SU-DHL-6 (cell line): ENCODE measurements around the gene GMEB2.

Source experiments
- H2AFZ ChIP-seq: fragments of 200-600 bp; sonication (generic); 2 replicates; pipeline ENCODE4 v1.6.1; 2014; ENCODE audit warnings: low read depth, mild to moderate bottlenecking, moderate library complexity, mixed read lengths, antibody characterized with exemption, low read length; ENCODE audit not compliant: severe bottlenecking
- H3F3A ChIP-seq: fragments of 200-600 bp; shearing (Covaris generic); 2 replicates; pipeline ENCODE4 v1.6.0; 2016; ENCODE audit warnings: antibody characterized with exemption, mild to moderate bottlenecking; ENCODE audit not compliant: insufficient read depth
- H3K27ac ChIP-seq: fragments of 200-600 bp; sonication (generic); 2 replicates; pipeline ENCODE4 v1.5.1; 2016; ENCODE audit warnings: low read depth, mild to moderate bottlenecking, low read length, moderate library complexity, mixed read lengths
- H3K27me3 ChIP-seq: fragments of 200-600 bp; sonication (generic), shearing (Covaris generic); 2 replicates; pipeline ENCODE4 v1.6.0; 2014; ENCODE audit warnings: mild to moderate bottlenecking, low read length
- H3K36me3 ChIP-seq: fragments of 200-600 bp; sonication (generic); 2 replicates; pipeline ENCODE4 v1.6.1; 2014; ENCODE audit warnings: mild to moderate bottlenecking, low read length, mixed read lengths
- H3K4me2 ChIP-seq: fragments of 300-600, 200-600 bp; shearing (Covaris generic), sonication (generic); 2 replicates; pipeline ENCODE4 v1.6.0; 2014; ENCODE audit warnings: low read length, low read depth, mild to moderate bottlenecking; ENCODE audit not compliant: poor library complexity, severe bottlenecking
- H3K4me3 ChIP-seq: fragments of 200-600 bp; sonication (generic); 2 replicates; pipeline ENCODE4 v1.5.1; 2014; ENCODE audit warnings: antibody characterized with exemption, low read length, mild to moderate bottlenecking, mixed read lengths; ENCODE audit not compliant: insufficient read depth, poor library complexity, severe bottlenecking
- H3K79me2 ChIP-seq: fragments of 200-600 bp; sonication (generic); 2 replicates; pipeline ENCODE4 v1.6.1; 2014; ENCODE audit warnings: mild to moderate bottlenecking, low read length, moderate library complexity; ENCODE audit not compliant: insufficient read depth
- H3K9ac ChIP-seq: fragments of 200-600 bp; sonication (generic); 2 replicates; pipeline ENCODE4 v1.7.0; 2014; ENCODE audit warnings: mild to moderate bottlenecking, low read length
- H3K9me2 ChIP-seq: fragments of 200-600 bp; sonication (generic); replicated peaks from 2 replicates; pipeline ENCODE4 v1.6.1; 2014; ENCODE audit warnings: low read length; ENCODE audit not compliant: insufficient read depth
- H3K9me3 ChIP-seq: fragments of 200-600 bp; sonication (generic); 2 replicates; pipeline ENCODE4 v1.6.1; 2014; ENCODE audit warnings: low read length, mixed read lengths; ENCODE audit not compliant: insufficient read depth
- H4K20me1 ChIP-seq: fragments of 200-600 bp; sonication (generic); 2 replicates; pipeline ENCODE4 v1.6.1; 2014; ENCODE audit warnings: low read depth, mild to moderate bottlenecking, antibody characterized with exemption, low read length, moderate library complexity, mixed read lengths
- EZH2phosphoT487 ChIP-seq: fragments of 200-600 bp; sonication (generic), shearing (Covaris generic); conservative IDR thresholded peaks from 2 replicates; pipeline ENCODE4 v1.6.1; 2018; ENCODE audit warnings: mild to moderate bottlenecking, antibody characterized with exemption, low read length, moderate library complexity, mixed read lengths
- TF ChIP-seq, protein P1 (sequence below): fragments of 200-600 bp; sonication (generic); IDR thresholded peaks from one replicate; pipeline ENCODE4 v1.5.1; 2017; ENCODE audit warnings: antibody characterized with exemption, mild to moderate bottlenecking, low read length, moderate library complexity; ENCODE audit not compliant: insufficient read depth, poor library complexity, severe bottlenecking

GMEB2 gene

DNA sequence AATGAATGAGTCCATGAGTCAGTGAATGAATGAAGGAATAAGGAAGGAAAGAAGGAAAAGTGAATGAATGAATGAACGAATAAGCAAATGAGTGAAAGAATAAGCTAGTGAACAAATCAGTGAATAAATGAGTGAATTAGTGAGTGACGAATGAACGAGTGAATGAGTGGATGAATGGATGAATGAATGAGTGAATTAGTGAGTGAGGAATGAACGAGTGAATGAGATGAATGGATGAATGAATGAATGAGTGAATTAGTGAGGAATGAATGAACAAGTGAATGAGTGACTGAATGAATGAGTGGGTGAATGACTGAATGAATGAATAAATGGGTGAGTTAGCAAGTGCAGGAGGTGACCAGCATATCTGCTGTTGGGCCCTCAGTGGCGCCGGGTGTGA, 83.2 kb downstream of the GMEB2 start:
- no peak for TF ChIP-seq EZH2phosphoT487
- TF ChIP-seq, protein P1, sequence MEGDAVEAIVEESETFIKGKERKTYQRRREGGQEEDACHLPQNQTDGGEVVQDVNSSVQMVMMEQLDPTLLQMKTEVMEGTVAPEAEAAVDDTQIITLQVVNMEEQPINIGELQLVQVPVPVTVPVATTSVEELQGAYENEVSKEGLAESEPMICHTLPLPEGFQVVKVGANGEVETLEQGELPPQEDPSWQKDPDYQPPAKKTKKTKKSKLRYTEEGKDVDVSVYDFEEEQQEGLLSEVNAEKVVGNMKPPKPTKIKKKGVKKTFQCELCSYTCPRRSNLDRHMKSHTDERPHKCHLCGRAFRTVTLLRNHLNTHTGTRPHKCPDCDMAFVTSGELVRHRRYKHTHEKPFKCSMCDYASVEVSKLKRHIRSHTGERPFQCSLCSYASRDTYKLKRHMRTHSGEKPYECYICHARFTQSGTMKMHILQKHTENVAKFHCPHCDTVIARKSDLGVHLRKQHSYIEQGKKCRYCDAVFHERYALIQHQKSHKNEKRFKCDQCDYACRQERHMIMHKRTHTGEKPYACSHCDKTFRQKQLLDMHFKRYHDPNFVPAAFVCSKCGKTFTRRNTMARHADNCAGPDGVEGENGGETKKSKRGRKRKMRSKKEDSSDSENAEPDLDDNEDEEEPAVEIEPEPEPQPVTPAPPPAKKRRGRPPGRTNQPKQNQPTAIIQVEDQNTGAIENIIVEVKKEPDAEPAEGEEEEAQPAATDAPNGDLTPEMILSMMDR, result no peak
- Histone ChIP-seq H2AFZ (no peak overlapping the region), H3K36me3 (no peaks in the 10 kb centered on the region), H3K79me2 (no peaks in the 10 kb centered on the region), H3K27ac (no peak overlapping the region), H3K4me3 (no peak overlapping the region), H3K27me3 (no peaks in the 10 kb centered on the region), H3K9ac (no peak overlapping the region), H4K20me1 (no peaks in the 10 kb centered on the region; the same call in 1 of the 2 replicates), H3F3A (no peaks in the 10 kb centered on the region), H3K4me2 (no peak overlapping the region), H3K9me2 (no peaks in the 10 kb centered on the region), H3K9me3 (no peaks in the 10 kb centered on the region)

DNA sequence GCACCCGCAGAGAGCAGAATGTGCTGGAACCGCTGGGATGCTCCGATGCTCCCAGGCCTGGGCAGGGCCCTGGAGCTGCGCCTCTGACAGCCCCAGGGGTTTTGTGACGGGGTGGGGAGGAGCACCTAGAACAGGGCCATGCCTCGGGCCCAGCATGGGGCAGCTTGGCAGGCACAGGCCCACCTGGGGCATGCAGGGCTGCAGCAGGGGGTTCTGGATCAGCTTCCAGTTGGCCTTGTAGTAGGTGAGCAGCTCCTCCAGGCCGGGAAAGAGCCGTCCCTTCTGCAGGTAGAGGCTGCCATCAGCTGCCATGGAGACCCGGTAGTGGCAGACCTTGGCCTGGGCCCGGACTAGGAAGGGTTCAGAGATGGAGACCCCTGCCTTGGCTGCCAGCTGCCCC, 83.8 kb downstream of the GMEB2 start:
- no peak overlapping the region for H2AFZ ChIP-seq
- no peaks in the 10 kb centered on the region for H3K36me3 ChIP-seq
- H3K79me2 ChIP-seq, result no peaks in the 10 kb centered on the region
- H3K27ac ChIP-seq, result no peak overlapping the region
- H4K20me1 ChIP-seq, result no peaks in the 10 kb centered on the region; the same call in 1 of the 2 replicates
- TF ChIP-seq, protein P1, result no peak
- no peak for TF ChIP-seq EZH2phosphoT487
- no peaks in the 10 kb centered on the region for H3K27me3 ChIP-seq
- H3F3A ChIP-seq, result no peaks in the 10 kb centered on the region
- no peaks in the 10 kb centered on the region for H3K9me2 ChIP-seq
- no peaks in the 10 kb centered on the region for H3K9me3 ChIP-seq
- no peak overlapping the region for H3K4me2 ChIP-seq
- H3K9ac ChIP-seq, result no peak overlapping the region
- no peak overlapping the region for H3K4me3 ChIP-seq

DNA sequence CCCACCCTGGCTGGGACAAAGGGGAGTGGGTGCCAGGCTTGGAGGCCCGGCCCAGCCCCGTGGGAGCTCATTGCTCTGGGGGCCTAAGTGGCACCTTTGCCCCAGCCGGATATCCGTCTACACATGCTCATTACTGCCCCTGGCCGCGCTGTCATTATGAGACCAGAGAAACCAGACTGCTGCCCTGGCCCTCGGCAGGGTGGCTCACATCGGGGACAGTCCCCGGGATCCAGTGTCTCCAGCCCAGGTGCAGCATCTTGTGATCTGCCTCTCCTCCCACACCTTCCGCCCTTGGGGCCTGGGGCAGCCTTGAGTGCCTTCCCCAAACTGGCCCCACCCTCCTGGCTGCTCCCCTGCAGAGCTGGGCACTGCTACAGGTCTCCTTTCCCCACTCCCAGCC, 84.2 kb downstream of the GMEB2 start:
- Histone ChIP-seq H3K27me3 (no peaks in the 10 kb centered on the region), H3K9me3 (no peaks in the 10 kb centered on the region), H3K27ac (no peak overlapping the region), H3K9ac (no peak overlapping the region), H3F3A (no peaks in the 10 kb centered on the region), H3K4me3 (no peak overlapping the region), H4K20me1 (no peaks in the 10 kb centered on the region), H3K4me2 (no peak overlapping the region), H3K9me2 (no peaks in the 10 kb centered on the region), H3K79me2 (no peaks in the 10 kb centered on the region), H2AFZ (no peak overlapping the region), H3K36me3 (no peaks in the 10 kb centered on the region)
- no peak for TF ChIP-seq EZH2phosphoT487
- TF ChIP-seq, protein P1, result no peak
